Breast epithelium (tissue), 3 donors: ENCODE data around the gene MAPRE3.

Experiments used
- CTCF ChIP-seq, 3 donors: fragments of 450-650 bp; IDR thresholded peaks; one replicate each; pipeline ENCODE4 v1.5.1; 2016 to 2017; ENCODE audit warnings: antibody characterized with exemption in 3 of 3, mild to moderate bottlenecking in 3 of 3, moderate library complexity in 3 of 3
- POLR2A ChIP-seq: fragments of 450-650 bp; IDR thresholded peaks from one replicate; pipeline ENCODE4 v1.6.1; 2016; ENCODE audit warnings: antibody characterized with exemption, mild to moderate bottlenecking, moderate library complexity
- POLR2AphosphoS5 ChIP-seq, 3 donors: sonication (generic); formaldehyde crosslinking; IDR thresholded peaks; one replicate each; pipeline ENCODE4 v1.6.1; 2017; ENCODE audit warnings: antibody characterized with exemption in 3 of 3

GRCh38 chr2:26988058-26988860 is 17.8 kb downstream of the MAPRE3 start:
- TF ChIP-seq POLR2A, result no peak
- no peak for TF ChIP-seq CTCF (IDR thresholded peaks at IDR 0.05)
- no peak for TF ChIP-seq POLR2AphosphoS5 (IDR thresholded peaks at IDR 0.05)
